HG03159 (cell line): ENCODE measurements around the gene TMEM167B.
A peak's percentile ranks its signal among the peaks of the same experiment; 100 is the strongest.

Experiments used
- ATAC-seq: cut with Tn5 transposase; IDR thresholded peaks from one replicate; pipeline ENCODE4 v1.9.1; 2021; ENCODE audit warnings: mild to moderate bottlenecking, moderate library complexity; ENCODE audit not compliant: unreplicated experiment

The TMEM167B gene

DNA sequence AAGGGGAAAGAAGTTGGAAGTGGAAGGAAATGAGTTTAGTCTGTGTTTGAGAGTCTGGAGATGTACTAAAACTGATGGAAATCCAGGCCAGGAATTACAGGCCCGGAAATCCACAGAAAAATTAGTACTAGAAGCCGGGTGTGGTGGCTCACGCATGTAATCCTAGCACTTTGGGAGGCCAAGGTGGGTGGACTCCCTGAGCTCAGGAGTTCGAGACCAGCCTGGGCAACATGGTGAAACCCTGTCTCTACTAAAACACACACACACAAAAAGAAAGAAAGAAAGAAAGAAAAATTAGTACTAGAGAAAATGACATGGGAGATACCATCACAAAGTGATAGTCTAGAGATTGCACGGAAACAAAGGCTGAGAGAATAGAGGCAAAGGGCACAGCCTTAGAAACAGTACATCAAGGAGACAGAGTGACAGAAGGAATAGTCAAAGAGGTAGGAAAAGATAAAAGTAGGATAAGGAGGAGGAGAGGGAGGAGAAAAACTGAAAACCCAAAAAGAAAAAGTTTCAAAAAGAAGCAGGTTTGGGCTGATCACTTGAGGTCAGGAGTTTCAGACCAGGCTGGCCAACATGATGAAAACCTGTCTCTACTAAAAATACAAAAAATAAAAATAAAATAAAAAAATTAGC, 10.0 kb upstream of the TMEM167B start:
- ATAC-seq = no peak

- ATAC-seq = no peak
Measured at GRCh38 chr1:109083501-109083900, 7.1 kb upstream of the TMEM167B start.

- ATAC-seq = no peak
Measured at GRCh38 chr1:109083923-109084322, 6.6 kb upstream of the TMEM167B start.

- no peak for ATAC-seq
Measured at GRCh38 chr1:109084563-109085517, 5.7 kb upstream of the TMEM167B start.

- no peak for ATAC-seq
Measured at GRCh38 chr1:109089242-109090015, 1.1 kb upstream of the TMEM167B start.

DNA sequence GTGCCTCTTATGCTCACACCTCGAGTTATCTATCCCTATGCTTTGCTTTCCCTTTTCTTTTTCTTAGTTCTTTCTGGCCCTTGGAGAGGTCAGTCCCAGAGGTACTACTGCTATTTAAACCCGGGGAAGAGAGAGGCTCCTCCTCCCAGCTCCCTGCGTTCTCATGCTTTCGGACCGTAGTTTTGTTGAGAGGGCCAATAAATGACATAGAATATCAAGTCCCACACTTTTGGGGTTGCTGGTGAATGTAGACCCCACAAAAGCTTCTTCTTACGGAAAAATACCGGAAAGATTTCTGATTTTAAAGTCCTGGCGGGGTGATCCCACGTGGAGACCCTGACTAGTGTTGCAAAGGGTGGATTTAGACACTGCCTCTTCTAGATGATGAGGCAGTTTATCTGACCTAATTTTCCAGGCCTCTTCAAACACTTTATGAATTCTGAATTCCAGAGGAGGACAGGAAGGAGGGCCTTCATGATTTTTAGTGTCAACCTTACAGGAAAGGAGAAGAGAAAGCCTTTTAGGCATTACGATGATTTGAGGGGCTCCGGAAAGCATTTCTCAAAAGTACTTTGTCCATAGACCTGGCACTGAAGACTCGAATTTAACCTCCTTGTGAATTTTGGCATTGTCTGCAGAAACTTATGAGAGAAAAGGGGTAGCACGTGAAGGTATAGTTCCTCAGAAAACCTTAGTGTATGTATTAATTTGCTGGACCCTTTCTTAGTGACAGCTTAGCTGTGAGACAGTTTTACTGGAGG, 694 bp downstream of the TMEM167B start:
- peak; percentile 38 for ATAC-seq

GRCh38 chr1:109091839-109092193, 1.3 kb downstream of the TMEM167B start:
- ATAC-seq = no peak

- ATAC-seq = no peak
Measured at GRCh38 chr1:109094377-109094803, 3.8 kb downstream of the TMEM167B start.

DNA sequence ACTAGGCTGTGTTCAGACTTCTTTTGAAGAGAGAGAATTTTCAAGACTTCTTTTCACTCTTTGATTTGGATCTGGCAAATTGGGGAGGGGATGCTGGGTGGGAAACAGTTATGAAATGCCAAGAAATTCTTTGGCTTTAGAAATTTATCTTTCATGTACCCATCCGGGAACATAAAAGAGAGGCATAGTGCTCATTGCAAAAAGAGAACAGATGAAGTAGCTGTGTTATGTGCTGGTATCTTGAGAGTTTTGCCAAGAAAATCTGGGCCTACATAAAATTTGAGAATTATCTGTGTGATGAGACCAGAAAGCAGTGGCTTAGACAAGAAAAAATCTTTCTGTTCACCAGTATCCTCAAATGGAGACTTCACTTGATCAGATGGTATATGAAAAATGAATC, 4.3 kb downstream of the TMEM167B start:
- ATAC-seq = no peak

DNA sequence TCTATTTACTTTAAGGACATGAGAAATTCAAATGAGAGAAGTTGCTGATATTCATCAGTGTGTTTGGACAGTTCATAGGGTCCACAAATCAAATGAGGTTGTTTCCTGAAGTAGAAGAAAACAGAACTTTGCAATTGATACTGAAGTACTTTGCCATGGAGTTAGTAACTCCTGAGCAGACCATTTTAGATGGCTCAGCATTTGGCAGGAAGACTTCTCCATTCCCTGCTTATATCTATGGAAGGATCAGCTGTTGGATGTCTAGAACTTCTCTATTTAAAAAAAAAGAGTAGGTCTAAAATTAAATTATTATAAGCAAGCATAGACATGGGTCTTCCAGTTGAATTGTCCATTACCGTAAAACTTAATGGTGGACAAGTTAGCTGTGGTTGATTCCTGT, 5.1 kb downstream of the TMEM167B start:
- ATAC-seq = no peak

DNA sequence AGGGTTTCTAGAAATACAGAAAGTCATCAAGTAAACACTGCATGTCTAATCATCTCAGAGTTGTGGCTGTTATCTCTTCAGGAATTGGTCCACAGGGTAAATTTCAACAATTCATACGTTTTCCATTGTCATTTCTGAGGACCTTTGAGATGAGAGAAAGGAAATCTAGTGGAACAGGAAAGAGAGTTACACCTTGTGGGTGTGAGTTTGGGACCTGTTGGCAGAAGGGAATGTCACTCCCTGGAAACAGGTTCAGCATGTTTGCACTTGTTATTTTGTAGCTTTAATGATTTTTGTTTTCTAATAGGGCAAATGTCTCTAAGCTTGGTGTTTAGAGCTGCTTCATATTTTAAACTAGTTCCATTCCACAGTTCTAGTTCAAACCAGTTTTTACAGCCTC, 5.6 kb downstream of the TMEM167B start:
- no peak for ATAC-seq

- ATAC-seq = peak; percentile 93
Measured at GRCh38 chr1:109099938-109100773, 9.6 kb downstream of the TMEM167B start.

GRCh38 chr1:109104364-109105151, 14.0 kb downstream of the TMEM167B start:
- no peak for ATAC-seq

DNA sequence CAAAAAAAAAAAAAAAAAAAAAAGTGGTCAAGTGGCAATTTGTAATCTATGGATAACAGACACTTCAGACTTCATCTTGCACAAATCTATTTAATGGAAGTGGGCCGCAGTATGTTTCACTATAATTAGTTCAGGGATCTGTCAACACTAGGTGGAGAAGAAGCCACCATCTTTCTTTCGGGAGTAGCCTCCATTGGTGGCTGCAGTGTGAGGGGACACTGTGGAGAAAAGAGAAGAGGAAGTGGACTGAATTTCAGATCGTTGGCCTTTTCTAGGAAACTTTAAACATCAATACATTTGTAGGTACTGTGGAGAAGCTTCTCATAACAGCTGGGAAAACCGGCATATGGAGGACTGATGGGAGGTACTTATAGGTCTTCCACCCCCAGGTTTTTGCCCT, 15.3 kb downstream of the TMEM167B start:
- ATAC-seq = no peak

- ATAC-seq = no peak
Measured at GRCh38 chr1:109107785-109108184, 17.2 kb downstream of the TMEM167B start.

- ATAC-seq = no peak
Measured at GRCh38 chr1:109109906-109110305, 19.3 kb downstream of the TMEM167B start.

DNA sequence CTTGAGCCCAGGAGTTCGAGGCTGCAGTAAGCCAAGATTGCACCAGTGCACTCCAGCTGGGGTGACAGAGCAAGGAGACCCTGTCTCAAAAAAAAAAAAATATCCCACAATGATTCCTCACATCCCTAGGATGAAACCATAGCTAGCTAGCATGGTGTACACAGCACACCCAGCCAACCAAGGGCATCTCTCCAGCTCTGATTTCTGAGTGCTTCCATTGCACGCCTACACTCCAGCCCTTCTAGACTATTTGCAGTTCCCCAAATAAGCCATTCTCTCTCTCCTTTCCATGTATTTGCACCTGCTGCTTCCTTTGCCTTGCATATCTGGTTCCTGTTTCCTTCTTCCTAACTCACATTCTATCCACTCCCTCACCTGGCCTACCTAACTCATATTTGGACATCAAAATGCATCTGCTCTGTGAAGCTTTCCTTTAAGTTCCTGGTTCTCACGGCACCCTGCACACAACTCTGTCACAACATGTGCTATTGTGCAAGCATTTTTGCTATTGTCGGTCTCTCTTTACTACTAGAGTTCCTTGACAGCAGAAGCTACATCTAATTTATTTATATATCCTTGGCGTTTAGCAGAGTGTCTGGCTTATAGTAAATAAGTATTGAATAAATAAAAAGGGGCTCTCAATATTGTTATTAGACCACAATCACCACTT, 21.0 kb downstream of the TMEM167B start:
- no peak for ATAC-seq

GRCh38 chr1:109112056-109112651, 21.6 kb downstream of the TMEM167B start:
- no peak for ATAC-seq
